Activated CD4-positive, alpha-beta T cell treated with anti-CD3 and anti-CD28 coated beads, Interleukin-2, amount 10 ng/mL, durations not matched to agents 7 days and 5 days (primary cell): ENCODE measurements around the gene SLC25A12. TPM values are rescaled to one million over a fixed set of nuclear protein-coding genes. Genes with fewer than 3 reads are reported as not detected.
"Not testable (repeated sequence)": the region's sequence is repeated elsewhere in the genome, so short reads cannot be mapped to it uniquely, and the experiment has no call there.

ENCODE experiments used
- CTCF ChIA-PET: fragments of 350-600 bp; sonication (Branson Sonifier 250); formaldehyde crosslinking; loops from one replicate; lab custom pipeline; 2021; ENCODE audit warnings: antibody characterized with exemption; lab: Charles Lee
- POLR2A ChIA-PET: fragments of 350-600 bp; sonication (Branson Sonifier 250); formaldehyde crosslinking; loops from one replicate; lab custom pipeline; 2021; ENCODE audit warnings: antibody characterized with exemption; lab: Charles Lee
- DNase-seq: peaks from one replicate; pipeline ENCODE4 v3.0.0-alpha.2; 2020
- H3K27ac Mint-ChIP-seq: one replicate; pipeline ENCODE4 v1.8.0; 2021; ENCODE audit warnings: mild to moderate bottlenecking, moderate library complexity, mixed read lengths
- H3K27me3 Mint-ChIP-seq: one replicate; pipeline ENCODE4 v1.8.0; 2021; ENCODE audit warnings: mixed read lengths
- H3K36me3 Mint-ChIP-seq: one replicate; pipeline ENCODE4 v1.8.0; 2021; ENCODE audit warnings: low read depth, mixed read lengths
- H3K4me1 Mint-ChIP-seq: one replicate; pipeline ENCODE4 v1.8.0; 2021; ENCODE audit warnings: mixed read lengths
- H3K4me3 Mint-ChIP-seq: one replicate; pipeline ENCODE4 v1.8.0; 2021; ENCODE audit warnings: mild to moderate bottlenecking, moderate library complexity, mixed read lengths
- H3K9me3 Mint-ChIP-seq: one replicate; pipeline ENCODE4 v1.8.0; 2021; ENCODE audit warnings: mixed read lengths
- total RNA-seq, 2 experiments: library from RNA; stranded (reverse); gene quantifications; one replicate each; pipeline ENCODE4 v1.2.3, GENCODE V29; 2021

Gene SLC25A12
- total RNA-seq, 2 experiments from 2014 or later, result 26.7 to 28.8 TPM

DNA sequence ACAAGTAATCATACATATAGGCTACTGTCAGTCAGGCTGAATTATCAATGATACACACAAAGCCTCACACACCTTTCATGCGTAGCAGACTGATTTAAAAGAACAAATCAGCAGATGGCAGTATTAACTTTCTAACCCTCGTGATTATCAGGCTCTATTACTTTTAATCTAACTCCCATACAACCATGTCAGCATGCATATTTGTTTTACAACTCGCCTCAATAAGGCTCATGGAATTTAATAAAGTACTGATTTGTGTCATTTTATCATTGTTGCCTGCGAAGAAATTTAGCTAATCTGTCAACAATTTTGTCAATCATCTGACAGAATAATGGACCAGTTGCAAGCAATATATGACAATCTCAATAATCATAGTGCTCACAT is 82.8 kb downstream of the SLC25A12 start:
- Mint-ChIP-seq H3K36me3 (peaks cover 20% of the 10 kb centered on the region), H3K27me3 (no peaks in the 10 kb centered on the region), H3K27ac (no peak overlapping the region), H3K4me3 (no peak overlapping the region), H3K4me1 (no peaks in the 10 kb centered on the region), H3K9me3 (no peaks in the 10 kb centered on the region)
- no peak for DNase-seq
- ChIA-PET CTCF (interaction anchor here (0.7 to 1.1 kb wide), 2 partner anchors 38 to 44 kb away, joined by 3 to 5 read pairs; no protein-coding TSS in a partner anchor), POLR2A (no interaction called here)

DNA sequence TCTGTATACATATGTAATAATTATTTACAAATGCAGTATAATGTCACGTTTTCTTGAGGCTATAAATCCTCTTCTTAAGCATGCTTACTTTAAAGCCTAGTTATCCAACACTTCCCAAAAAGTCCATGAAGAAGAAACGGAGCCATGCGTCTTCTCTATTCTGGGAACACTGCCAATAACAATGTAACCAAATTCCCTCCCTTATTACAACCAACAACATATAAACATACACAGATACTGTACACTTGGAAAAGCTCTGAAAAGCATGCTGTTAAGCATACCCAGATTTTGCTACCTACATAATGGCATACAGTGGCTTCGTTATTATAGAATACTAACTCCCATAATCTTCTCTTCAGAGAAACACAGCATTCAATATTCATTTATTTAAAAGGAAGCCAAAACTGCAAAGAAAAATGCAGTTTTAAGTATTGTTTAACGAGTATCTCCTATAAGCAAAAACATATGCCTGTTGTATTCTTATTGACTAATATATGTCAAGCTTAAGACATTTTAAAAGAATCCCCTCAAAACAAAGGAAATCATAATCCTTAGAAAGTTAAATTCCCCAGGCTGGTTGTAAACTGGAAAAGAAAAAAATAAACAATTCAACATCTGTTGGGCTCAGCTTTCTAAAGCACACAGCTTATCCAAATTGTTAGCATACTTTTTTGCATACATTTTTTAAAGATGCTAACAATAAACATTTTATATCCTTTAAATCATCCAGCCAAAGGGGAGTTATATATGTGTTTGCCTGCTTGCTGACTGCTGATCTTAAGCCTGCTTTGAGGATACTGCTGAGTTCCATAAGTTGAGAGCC is 83.4 kb downstream of the SLC25A12 start:
- no peaks in the 10 kb centered on the region for H3K4me1 Mint-ChIP-seq

DNA sequence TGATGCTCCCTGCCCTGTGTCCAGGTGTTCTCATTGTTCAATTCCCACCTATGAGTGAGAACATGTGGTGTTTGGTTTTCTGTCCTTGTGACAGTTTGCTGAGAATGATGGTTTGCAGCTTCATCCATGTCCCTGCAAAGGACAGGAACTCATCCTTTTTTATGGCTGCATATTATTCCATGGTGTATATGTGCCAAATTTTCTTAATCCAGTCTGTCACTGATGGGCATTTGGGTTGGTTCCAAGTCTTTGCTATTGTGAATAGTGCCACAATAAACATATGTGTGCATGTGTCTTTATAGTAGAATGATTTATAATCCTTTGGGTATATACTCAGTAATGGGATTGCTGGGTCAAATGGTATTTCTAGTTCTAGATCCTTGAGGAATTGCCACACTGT is 85.2 kb downstream of the SLC25A12 start:
- H3K4me3 Mint-ChIP-seq, CTCF ChIA-PET, H3K4me1 Mint-ChIP-seq, H3K27me3 Mint-ChIP-seq, DNase-seq, H3K27ac Mint-ChIP-seq, POLR2A ChIA-PET, H3K9me3 Mint-ChIP-seq: not testable (repeated sequence)
- peaks cover 20% of the 10 kb centered on the region for H3K36me3 Mint-ChIP-seq

More for the DNA sequence above, 83.4 kb downstream of the SLC25A12 start:
- DNase-seq, result no peak
- ChIA-PET POLR2A (no interaction called here), CTCF (interaction anchor here (0.7 to 1.1 kb wide), 3 partner anchors 39 to 211 kb away, joined by 3 to 5 read pairs (median 3); no protein-coding TSS in a partner anchor)
- H3K27ac Mint-ChIP-seq, result no peak overlapping the region
- H3K27me3 Mint-ChIP-seq, result no peaks in the 10 kb centered on the region
- H3K36me3 Mint-ChIP-seq, result peaks cover 20% of the 10 kb centered on the region
- H3K9me3 Mint-ChIP-seq, result no peaks in the 10 kb centered on the region
- H3K4me3 Mint-ChIP-seq, result no peak overlapping the region

DNA sequence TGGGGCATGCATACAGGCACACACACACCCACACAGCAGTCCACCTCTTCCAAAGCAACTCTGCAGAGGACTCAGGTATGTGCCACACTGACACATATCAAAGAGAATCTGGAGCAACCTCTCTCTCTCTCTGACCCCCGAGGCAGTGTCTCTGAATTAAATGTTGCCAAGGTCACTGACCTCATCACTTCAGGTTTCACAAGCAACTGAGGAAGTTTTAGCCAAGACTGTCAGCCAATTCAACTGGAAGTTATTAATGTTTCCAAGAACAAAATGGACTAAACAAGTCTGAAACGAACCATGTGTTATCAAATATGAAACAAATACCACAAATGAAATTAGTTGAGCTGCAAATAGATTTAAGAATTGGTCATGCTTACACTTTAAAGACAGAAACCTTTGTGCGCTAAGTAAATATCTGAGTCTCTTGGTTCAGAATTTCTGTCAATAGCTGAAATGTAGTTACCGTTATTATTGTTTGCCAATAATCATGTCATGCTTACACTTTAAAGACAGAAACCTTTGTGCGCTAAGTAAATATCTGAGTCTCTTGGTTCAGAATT is 86.1 kb downstream of the SLC25A12 start:
- Mint-ChIP-seq H3K27me3 (no peaks in the 10 kb centered on the region), H3K4me1 (no peaks in the 10 kb centered on the region), H3K27ac (no peak overlapping the region), H3K9me3 (no peaks in the 10 kb centered on the region), H3K4me3 (no peak overlapping the region), H3K36me3 (peaks cover 21% of the 10 kb centered on the region)
- CTCF ChIA-PET, result no interaction called here
- POLR2A ChIA-PET, result no interaction called here
- DNase-seq, result no peak

DNA sequence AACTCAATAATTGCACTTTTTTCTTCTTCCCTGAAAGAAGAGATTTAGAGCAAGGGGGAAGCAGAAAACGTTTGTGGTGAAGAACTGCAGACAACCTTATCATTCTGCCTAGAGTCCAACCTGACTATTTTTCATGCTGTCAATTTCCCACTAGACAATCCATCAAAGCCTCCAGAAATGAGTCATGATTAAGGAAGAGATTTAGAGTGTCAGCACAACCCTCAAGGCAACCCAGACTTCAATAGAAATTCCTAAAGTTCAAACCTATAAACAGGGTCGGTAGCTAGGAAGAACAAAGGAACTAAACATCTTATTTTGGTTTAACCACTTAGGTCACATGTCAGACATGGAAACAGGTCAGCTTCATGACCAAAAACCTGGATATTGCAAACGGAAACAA is 86.9 kb downstream of the SLC25A12 start:
- H3K36me3 Mint-ChIP-seq, result peaks cover 19% of the 10 kb centered on the region
- no peak overlapping the region for H3K4me3 Mint-ChIP-seq
- no peaks in the 10 kb centered on the region for H3K27me3 Mint-ChIP-seq
- ChIA-PET CTCF (no interaction called here), POLR2A (no interaction called here)
- H3K27ac Mint-ChIP-seq, result no peak overlapping the region
- no peak for DNase-seq
- no peaks in the 10 kb centered on the region for H3K9me3 Mint-ChIP-seq
- H3K4me1 Mint-ChIP-seq, result no peaks in the 10 kb centered on the region

DNA sequence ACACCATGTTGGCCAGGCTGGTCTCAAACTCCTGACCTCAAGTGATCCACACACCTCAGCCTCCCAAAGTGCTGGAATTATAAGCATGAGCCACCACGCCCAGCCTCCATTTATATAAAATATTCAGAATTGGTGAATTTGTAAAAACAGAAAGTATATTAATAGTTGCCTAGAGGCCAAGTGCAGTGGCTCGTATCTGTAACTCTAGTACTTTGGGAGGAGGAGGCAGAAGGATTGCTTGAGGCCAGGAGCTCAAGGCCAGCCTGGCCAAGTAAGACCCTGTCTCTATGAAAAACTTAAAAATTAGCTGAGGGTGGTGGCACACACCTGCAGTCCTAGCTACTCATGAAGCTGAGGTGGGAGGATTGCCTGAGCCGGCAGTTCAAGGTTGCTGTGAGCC is 89.6 kb downstream of the SLC25A12 start:
- Mint-ChIP-seq H3K36me3 (peaks cover 21% of the 10 kb centered on the region), H3K9me3 (no peaks in the 10 kb centered on the region), H3K4me1 (no peaks in the 10 kb centered on the region), H3K27me3 (no peaks in the 10 kb centered on the region), H3K27ac (no peak overlapping the region), H3K4me3 (no peak overlapping the region)
- ChIA-PET CTCF (no interaction called here), POLR2A (no interaction called here)
- DNase-seq, result no peak

DNA sequence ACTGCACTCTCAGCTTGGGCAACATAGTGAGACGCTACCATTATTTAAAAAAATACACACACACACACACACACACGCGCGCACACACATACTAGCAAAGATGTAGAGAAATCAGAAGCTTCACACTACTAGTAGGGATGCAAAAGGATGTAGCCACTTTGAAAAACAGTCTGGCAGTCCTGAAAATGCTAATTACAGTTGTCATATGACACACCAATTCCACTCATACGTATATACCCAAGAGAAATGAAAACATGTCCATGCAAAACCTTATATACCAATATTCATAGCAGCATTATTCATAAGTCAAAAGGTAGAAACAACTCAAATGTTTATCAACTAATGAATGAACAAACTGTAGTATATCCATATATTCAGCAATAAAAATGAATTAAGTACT is 90.3 kb downstream of the SLC25A12 start:
- H3K27me3 Mint-ChIP-seq, result no peaks in the 10 kb centered on the region
- ChIA-PET POLR2A (no interaction called here), CTCF (no interaction called here)
- H3K4me3 Mint-ChIP-seq, result no peak overlapping the region
- DNase-seq, result no peak
- H3K27ac Mint-ChIP-seq, result no peak overlapping the region
- no peaks in the 10 kb centered on the region for H3K9me3 Mint-ChIP-seq
- peaks cover 21% of the 10 kb centered on the region for H3K36me3 Mint-ChIP-seq
- H3K4me1 Mint-ChIP-seq, result peaks cover 6% of the 10 kb centered on the region

DNA sequence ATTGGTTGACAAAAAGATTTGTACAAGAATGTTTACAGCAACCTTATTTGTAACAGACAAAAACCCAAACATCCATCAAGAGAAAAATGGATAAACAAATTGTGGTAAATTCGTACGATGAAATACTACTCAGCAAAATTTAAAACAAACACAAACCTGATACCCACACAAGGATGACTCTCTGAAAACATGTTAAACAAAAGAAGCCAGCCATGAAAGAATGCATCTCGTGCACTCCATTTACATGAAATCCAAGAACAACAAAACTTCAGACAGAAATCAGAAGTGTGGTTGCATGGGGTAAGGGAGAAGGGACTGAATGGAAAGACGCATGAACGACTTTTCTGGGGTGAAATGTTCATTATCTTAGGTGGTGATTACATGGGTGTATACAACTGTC is 93.4 kb downstream of the SLC25A12 start:
- Mint-ChIP-seq H3K4me3 (no peak overlapping the region), H3K27me3 (no peaks in the 10 kb centered on the region), H3K4me1 (peaks cover 11% of the 10 kb centered on the region), H3K36me3 (peaks cover 19% of the 10 kb centered on the region), H3K9me3 (no peaks in the 10 kb centered on the region), H3K27ac (no peak overlapping the region)
- DNase-seq, result no peak
- CTCF ChIA-PET, result no interaction called here
- POLR2A ChIA-PET, result no interaction called here

DNA sequence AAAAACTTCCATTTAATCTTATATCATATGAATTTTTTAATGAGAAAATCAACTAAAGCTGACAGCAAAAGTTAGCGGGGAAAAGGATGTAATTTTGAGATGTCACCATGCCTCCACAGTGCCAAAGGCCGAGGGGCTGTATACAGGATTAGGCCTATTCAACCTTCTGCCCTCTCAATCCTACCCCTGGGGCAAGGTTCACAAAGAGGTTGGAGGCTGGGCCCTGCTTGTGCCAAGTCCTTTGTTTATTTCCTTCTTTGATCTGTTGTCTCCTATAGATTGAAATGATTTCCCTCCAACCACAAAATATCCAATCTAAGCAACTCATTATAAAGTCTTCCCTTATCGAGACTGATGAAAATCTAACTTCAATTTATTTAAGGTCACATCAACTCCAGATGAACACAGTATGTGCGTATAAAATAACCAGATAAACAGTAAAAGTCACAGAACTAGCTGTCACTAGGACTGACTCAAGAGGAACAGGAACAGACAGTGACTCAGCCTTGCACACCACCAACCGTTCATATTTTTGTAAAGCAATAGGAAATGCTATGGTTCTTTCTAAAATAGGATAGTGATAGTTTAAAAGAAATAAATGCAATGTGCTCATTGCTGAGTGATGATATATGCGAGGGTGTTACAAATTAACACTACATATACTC is 95.8 kb downstream of the SLC25A12 start:
- H3K36me3 Mint-ChIP-seq, result peaks cover 23% of the 10 kb centered on the region
- no peak for DNase-seq
- no peak overlapping the region for H3K4me3 Mint-ChIP-seq
- ChIA-PET POLR2A (no interaction called here), CTCF (no interaction called here)
- H3K27me3 Mint-ChIP-seq, result no peaks in the 10 kb centered on the region
- no peaks in the 10 kb centered on the region for H3K9me3 Mint-ChIP-seq
- H3K27ac Mint-ChIP-seq, result peak overlapping the region; percentile 34
- peaks cover 19% of the 10 kb centered on the region for H3K4me1 Mint-ChIP-seq

DNA sequence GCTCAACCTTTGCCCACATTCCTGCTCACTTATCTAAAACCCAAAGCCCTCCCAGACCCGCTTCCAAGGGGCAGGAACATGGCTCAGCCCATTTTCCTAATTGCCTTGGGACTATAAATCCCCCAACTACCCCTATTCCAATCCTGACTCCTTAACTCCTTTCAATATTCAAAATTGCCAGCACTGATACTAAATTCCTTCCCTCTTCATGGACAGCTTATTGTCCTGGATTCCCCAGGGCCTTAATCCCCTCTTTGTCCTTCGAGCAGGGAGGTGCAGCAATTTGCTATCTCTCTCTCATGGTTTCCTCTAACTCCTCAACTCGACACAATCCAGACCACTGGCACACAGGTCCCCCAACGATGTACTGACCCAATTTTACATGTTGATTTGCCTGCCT is 99.1 kb downstream of the SLC25A12 start:
- Mint-ChIP-seq H3K27me3 (no peaks in the 10 kb centered on the region), H3K4me3 (no peak overlapping the region), H3K36me3 (peaks cover 32% of the 10 kb centered on the region), H3K4me1 (peaks cover 19% of the 10 kb centered on the region), H3K9me3 (no peaks in the 10 kb centered on the region), H3K27ac (no peak overlapping the region)
- ChIA-PET CTCF (no interaction called here), POLR2A (no interaction called here)
- DNase-seq, result no peak

DNA sequence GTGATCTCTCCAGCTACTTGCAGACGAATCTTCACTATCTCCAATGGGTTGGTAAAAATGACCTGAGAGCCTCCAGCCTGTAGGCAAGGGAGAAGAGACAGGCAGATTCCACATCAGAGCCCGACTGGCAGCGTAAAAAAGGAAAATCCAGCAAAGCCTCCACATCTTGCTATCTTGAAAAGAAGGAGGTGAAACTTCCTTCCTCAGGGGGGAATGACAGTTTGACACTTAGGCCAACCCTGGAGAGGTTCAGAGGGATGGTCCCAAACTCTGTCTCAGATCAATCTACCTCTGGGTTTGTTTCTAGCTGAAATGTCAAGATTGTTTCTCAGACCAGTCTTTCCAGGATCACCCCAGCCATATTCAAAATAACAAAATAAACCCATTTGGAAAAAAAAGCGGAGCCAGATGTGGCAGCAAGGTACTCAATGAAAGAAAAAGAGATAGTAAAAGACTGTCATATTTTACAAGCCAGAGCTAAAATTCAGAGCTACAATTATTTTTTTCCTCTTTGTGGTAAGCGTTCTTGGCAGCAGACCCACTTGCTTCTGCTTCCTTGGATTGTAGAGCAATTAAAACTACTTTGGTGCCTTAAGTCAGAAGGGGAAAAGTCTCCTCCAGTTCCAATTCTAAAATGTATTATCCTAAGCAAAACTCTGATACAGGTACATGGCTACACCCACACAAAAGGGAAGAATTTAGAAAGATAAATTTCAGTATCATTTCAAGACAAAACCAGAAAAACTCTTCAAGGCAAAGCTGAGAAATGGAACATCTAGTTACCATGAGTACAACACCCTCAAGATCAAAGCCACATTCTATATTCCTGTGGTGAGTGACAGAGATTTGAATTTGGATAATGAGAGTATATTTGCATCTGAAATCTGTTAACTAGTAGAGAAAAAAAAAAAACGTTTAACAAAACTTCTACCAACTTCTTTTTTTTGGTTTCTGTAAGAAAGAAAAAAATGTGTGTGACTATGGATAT is 100.1 kb downstream of the SLC25A12 start:
- no peak overlapping the region for H3K27ac Mint-ChIP-seq
- POLR2A ChIA-PET, result no interaction called here
- no peak for DNase-seq
- no peaks in the 10 kb centered on the region for H3K27me3 Mint-ChIP-seq
- no peak overlapping the region for H3K4me3 Mint-ChIP-seq
- H3K36me3 Mint-ChIP-seq, result peaks cover 27% of the 10 kb centered on the region
- H3K4me1 Mint-ChIP-seq, result peaks cover 14% of the 10 kb centered on the region
- H3K9me3 Mint-ChIP-seq, result no peaks in the 10 kb centered on the region
- CTCF ChIA-PET, result no interaction called here

DNA sequence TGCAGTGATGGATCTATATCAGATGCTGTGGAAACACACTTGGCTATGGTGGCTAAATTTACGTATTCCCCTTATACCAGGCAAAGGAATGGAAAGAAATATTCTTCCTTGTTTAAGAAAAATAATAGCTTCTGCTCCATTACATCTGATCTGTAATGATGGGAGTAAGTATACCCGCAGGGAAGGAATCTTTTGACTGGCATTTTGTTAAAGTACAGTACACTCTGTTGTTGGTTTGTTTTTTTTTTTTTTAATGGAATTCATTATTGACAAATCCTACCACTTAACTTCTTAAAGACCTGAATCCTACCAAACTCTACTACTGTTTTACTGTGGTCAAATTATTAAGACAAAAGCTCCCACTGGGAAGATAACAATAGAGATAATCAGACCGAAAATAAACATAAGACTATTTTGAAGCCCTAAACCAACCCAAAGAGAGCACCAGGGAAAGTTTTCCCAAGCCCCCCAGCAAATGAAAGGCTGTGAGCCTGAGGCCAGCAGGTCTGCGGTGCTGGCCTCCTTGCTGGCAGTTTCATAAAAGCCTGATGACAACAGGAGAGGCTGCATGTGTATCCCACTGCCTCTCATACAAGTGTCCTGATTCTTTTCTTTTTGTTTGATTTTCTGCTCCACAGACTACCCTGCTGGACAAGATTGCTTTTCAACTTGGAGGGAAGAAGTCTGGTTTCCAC is 101.0 kb downstream of the SLC25A12 start:
- Mint-ChIP-seq H3K27me3 (no peaks in the 10 kb centered on the region), H3K4me3 (no peak overlapping the region), H3K36me3 (peaks cover 29% of the 10 kb centered on the region), H3K4me1 (peaks cover 8% of the 10 kb centered on the region), H3K9me3 (no peaks in the 10 kb centered on the region), H3K27ac (peak overlapping the region; percentile 65)
- no peak for DNase-seq
- POLR2A ChIA-PET, result no interaction called here
- CTCF ChIA-PET, result no interaction called here
